Gastroesophageal sphincter (tissue), 3 donors: Measurements from ENCODE around the gene MBTPS1.

Experiments used
- POLR2A ChIP-seq, 2 donors: fragments of 450-650 bp; IDR thresholded peaks; one replicate each; pipeline ENCODE4 v1.6.1; 2017; ENCODE audit warnings: antibody characterized with exemption in 2 of 2, mild to moderate bottlenecking in 2 of 2, moderate library complexity in 1 of 2
- POLR2AphosphoS5 ChIP-seq: sonication (generic); formaldehyde crosslinking; IDR thresholded peaks from one replicate; pipeline ENCODE4 v1.6.1; 2017; ENCODE audit warnings: antibody characterized with exemption
- TF ChIP-seq, protein P1 (sequence below), 4 experiments: fragments of 200-600 bp in 2 of 4; fragments of 450-650 bp in 2 of 4; sonication (generic) in 1 of 4; IDR thresholded peaks; one replicate each; pipeline ENCODE4 v1.5.1; 2017 to 2019; ENCODE audit warnings: antibody characterized with exemption in 4 of 4, mild to moderate bottlenecking in 2 of 4, moderate library complexity in 2 of 4

DNA sequence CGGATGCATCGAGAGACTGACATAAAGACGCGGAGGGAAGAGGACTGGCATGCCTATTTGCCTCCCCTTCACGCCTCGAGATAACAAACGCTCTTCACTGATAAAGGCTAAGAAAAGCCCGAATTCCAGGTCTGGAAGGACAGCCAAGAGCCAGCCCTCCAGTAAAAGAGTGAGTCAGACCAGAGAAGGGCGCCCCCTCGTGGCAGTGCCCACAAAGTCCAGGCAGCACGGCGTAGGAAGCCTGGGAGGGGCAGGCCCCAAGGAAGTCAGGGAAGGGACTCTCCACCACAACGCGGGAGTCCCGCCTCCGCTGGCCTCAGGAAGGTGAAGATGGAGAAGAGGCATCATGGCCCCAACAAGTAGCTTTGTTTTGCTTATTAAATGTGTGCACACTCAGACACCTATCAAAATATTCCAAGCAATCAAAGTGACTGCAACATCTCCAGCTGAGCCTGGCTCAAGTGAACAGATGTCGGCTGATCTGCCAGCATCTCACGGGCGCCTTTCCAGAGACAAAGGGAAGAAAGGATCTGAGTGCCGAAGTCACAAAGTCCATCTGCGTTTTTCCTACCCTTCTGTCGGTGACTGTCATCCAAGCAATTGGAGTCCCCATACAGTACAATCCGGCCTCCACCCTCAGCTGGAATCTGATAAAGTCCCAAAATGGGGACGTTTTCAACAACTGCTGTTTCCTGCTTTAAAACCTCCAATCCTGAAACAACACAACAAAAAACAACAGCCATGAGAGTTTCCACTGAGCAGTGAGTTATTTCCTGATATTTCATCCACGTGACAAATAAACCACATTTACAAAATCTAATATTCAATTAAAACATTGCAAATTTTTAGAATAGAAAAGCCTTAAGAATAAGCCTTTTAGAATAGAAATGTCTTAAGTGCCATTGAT lies 53.8 kb downstream of the MBTPS1 start:
- TF ChIP-seq, protein P1, sequence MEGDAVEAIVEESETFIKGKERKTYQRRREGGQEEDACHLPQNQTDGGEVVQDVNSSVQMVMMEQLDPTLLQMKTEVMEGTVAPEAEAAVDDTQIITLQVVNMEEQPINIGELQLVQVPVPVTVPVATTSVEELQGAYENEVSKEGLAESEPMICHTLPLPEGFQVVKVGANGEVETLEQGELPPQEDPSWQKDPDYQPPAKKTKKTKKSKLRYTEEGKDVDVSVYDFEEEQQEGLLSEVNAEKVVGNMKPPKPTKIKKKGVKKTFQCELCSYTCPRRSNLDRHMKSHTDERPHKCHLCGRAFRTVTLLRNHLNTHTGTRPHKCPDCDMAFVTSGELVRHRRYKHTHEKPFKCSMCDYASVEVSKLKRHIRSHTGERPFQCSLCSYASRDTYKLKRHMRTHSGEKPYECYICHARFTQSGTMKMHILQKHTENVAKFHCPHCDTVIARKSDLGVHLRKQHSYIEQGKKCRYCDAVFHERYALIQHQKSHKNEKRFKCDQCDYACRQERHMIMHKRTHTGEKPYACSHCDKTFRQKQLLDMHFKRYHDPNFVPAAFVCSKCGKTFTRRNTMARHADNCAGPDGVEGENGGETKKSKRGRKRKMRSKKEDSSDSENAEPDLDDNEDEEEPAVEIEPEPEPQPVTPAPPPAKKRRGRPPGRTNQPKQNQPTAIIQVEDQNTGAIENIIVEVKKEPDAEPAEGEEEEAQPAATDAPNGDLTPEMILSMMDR (IDR thresholded peaks at IDR 0.05): peak in 3 of 4 experiments; percentile 72 to 86 (median 80)
- TF ChIP-seq POLR2AphosphoS5: peak; percentile 17
- no peak for TF ChIP-seq POLR2A (IDR thresholded peaks at IDR 0.05)
